Liver (tissue), 9 donors: ENCODE measurements around the gene BLACAT1. TPM values are rescaled to one million over a fixed set of nuclear protein-coding genes. Genes with fewer than 3 reads are reported as not detected.

Experiments
- DNase-seq: peaks from one replicate; pipeline ENCODE4 v3.0.0-alpha.2; 2017; ENCODE audit warnings: low spot score
- H3K27ac ChIP-seq, 2 donors: one replicate each; pipeline ENCODE4 v1.7.0; 2013; ENCODE audit warnings: inconsistent platforms in 2 of 2, low read length in 2 of 2, control low read depth in 1 of 2, low read depth in 1 of 2, mild to moderate bottlenecking in 1 of 2
- H3K27me3 ChIP-seq, 4 donors: one replicate each; pipeline versions ENCODE4 v1.6.1 to v1.7.0; 2013; ENCODE audit warnings: low read length in 3 of 4, inconsistent platforms in 1 of 4, mild to moderate bottlenecking in 1 of 4, moderate library complexity in 1 of 4; ENCODE audit not compliant: control insufficient read depth in 4 of 4, insufficient read depth in 4 of 4
- H3K36me3 ChIP-seq, 4 donors: one replicate each; pipeline versions ENCODE4 v1.6.1 to v1.7.0; 2013; ENCODE audit warnings: low read length in 3 of 4, mild to moderate bottlenecking in 3 of 4, low read depth in 1 of 4, moderate library complexity in 1 of 4; ENCODE audit not compliant: control insufficient read depth in 4 of 4, insufficient read depth in 3 of 4
- H3K4me1 ChIP-seq, 4 donors: one replicate each; pipeline versions ENCODE4 v1.6.1 to v1.7.0; 2013; ENCODE audit warnings: low read length in 3 of 4, mild to moderate bottlenecking in 3 of 4, moderate library complexity in 1 of 4; ENCODE audit not compliant: control insufficient read depth in 4 of 4, insufficient read depth in 4 of 4
- H3K4me3 ChIP-seq, 3 donors: one replicate each; pipeline versions ENCODE4 v1.6.1 to v1.7.0; 2013; ENCODE audit warnings: low read length in 3 of 3, control low read depth in 1 of 3, low read depth in 1 of 3, mild to moderate bottlenecking in 1 of 3
- H3K9ac ChIP-seq, 2 donors: one replicate each; pipeline ENCODE4 v1.7.0; 2013; ENCODE audit warnings: low read length in 2 of 2, mild to moderate bottlenecking in 2 of 2, moderate library complexity in 2 of 2, control low read depth in 1 of 2, low read depth in 1 of 2
- H3K9me3 ChIP-seq, 4 donors: one replicate each; pipeline versions ENCODE4 v1.6.1 to v1.7.0; 2013; ENCODE audit warnings: low read length in 3 of 4; ENCODE audit not compliant: control insufficient read depth in 4 of 4
- ATF3 ChIP-seq: IDR thresholded peaks from 2 replicates; pipeline ENCODE4 v1.6.1; 2016; ENCODE audit warnings: antibody characterized with exemption
- CTCF ChIP-seq: fragments of 150-350 bp; IDR thresholded peaks from 2 replicates; pipeline ENCODE4 v1.5.1; 2017; ENCODE audit warnings: improper control_type of control experiment, low read depth, low read length; ENCODE audit not compliant: missing input control
- EGR1 ChIP-seq, 2 donors: IDR thresholded peaks; 2 replicates each; pipeline ENCODE4 v1.6.1; 2016 to 2018; ENCODE audit warnings: antibody characterized with exemption in 2 of 2, low read depth in 2 of 2
- FOXA1 ChIP-seq: IDR thresholded peaks from 2 replicates; pipeline ENCODE4 v1.6.1; 2016; ENCODE audit warnings: antibody characterized with exemption
- FOXA2 ChIP-seq: IDR thresholded peaks from 2 replicates; pipeline ENCODE4 v1.6.1; 2016; ENCODE audit warnings: antibody characterized with exemption
- GABPA ChIP-seq, 2 donors: IDR thresholded peaks in 1 of 2; conservative IDR thresholded peaks in 1 of 2; 2 replicates each; pipeline ENCODE4 v1.6.1; 2016; ENCODE audit warnings: antibody characterized with exemption in 2 of 2, mild to moderate bottlenecking in 1 of 2, moderate library complexity in 1 of 2
- HNF4A ChIP-seq, 2 donors: conservative IDR thresholded peaks; 2 replicates each; pipeline ENCODE4 v1.6.1; 2016; ENCODE audit warnings: antibody characterized with exemption in 2 of 2, mild to moderate bottlenecking in 2 of 2
- HNF4G ChIP-seq: IDR thresholded peaks from 2 replicates; pipeline ENCODE4 v1.6.1; 2016; ENCODE audit warnings: antibody characterized with exemption
- JUND ChIP-seq, 2 donors: IDR thresholded peaks; 2 replicates each; pipeline ENCODE4 v1.6.1; 2016; ENCODE audit warnings: antibody characterized with exemption in 2 of 2
- MAX ChIP-seq: IDR thresholded peaks from 2 replicates; pipeline ENCODE4 v1.6.1; 2016; ENCODE audit warnings: antibody characterized with exemption
- NR2F2 ChIP-seq: IDR thresholded peaks from 2 replicates; pipeline ENCODE4 v1.6.1; 2016; ENCODE audit warnings: antibody characterized with exemption
- REST ChIP-seq: IDR thresholded peaks from 2 replicates; pipeline ENCODE4 v1.6.1; 2016; ENCODE audit warnings: antibody characterized with exemption, mild to moderate bottlenecking
- RXRA ChIP-seq, 2 donors: IDR thresholded peaks; 2 replicates each; pipeline ENCODE4 v1.6.1; 2017 to 2018; ENCODE audit warnings: antibody characterized with exemption in 2 of 2, mild to moderate bottlenecking in 1 of 2
- SP1 ChIP-seq: IDR thresholded peaks from 2 replicates; pipeline ENCODE4 v1.6.1; 2018; ENCODE audit warnings: antibody characterized with exemption, mild to moderate bottlenecking
- TAF1 ChIP-seq: conservative IDR thresholded peaks from 2 replicates; pipeline ENCODE4 v1.6.1; 2016; ENCODE audit warnings: antibody characterized with exemption, mild to moderate bottlenecking
- YY1 ChIP-seq: IDR thresholded peaks from 2 replicates; pipeline ENCODE4 v1.6.1; 2016; ENCODE audit warnings: antibody characterized with exemption, mild to moderate bottlenecking
- ZBTB33 ChIP-seq: IDR thresholded peaks from 2 replicates; pipeline ENCODE4 v1.6.1; 2016; ENCODE audit warnings: antibody characterized with exemption
- WGBS: extraction: QIAGEN DNeasy Blood & Tissue Kit; methylation state at CpG from one replicate; pipeline ENCODE4 v1.1.7; 2013; 5-methylcytosine and 5-hydroxymethylcytosine counted together
- polyA plus RNA-seq, 2 donors: library from polyadenylated mRNA; stranded (reverse) in 1 of 2; unstranded in 1 of 2; fragments of 200-250 nt in 1 of 2; fragments of >200 nt in 1 of 2; fragmentation: Nextera tagmentation in 1 of 2; extraction: Ambion mirVana in 1 of 2; gene quantifications; one replicate each; pipeline versions ENCODE4 v1.2.1 to v1.2.3, GENCODE V29; 2013 to 2015
- total RNA-seq, 2 donors: library from RNA; depleted of rRNA; stranded (reverse); fragments of >200 nt; gene quantifications; one replicate each; pipeline ENCODE4 v1.2.3, GENCODE V29; 2014
- donor health status: healthy.
- donor health status: healthy.
- donor health status: healthy.
- donor health status: healthy.
- donor health status: healthy.

Gene BLACAT1
- total and polyA plus RNA-seq, 4 donors: not detected

- H3K9me3 ChIP-seq: no peaks in the 10 kb centered on the region
- H3K36me3 ChIP-seq: no peaks in the 10 kb centered on the region
- no peak overlapping the region for H3K27ac ChIP-seq
- no peak for TF ChIP-seq CTCF
- no peak for TF ChIP-seq GABPA (IDR thresholded peaks at IDR 0.05 in 1 of 2, conservative IDR thresholded peaks at IDR 0.05 in 1 of 2)
- TF ChIP-seq ZBTB33: no peak
- TF ChIP-seq REST: no peak
- no peak for TF ChIP-seq FOXA1
- TF ChIP-seq JUND (IDR thresholded peaks at IDR 0.05): no peak
- no peak for TF ChIP-seq TAF1
- no peak for TF ChIP-seq NR2F2
- TF ChIP-seq FOXA2: no peak
- TF ChIP-seq YY1: no peak
- TF ChIP-seq RXRA (IDR thresholded peaks at IDR 0.05): no peak
- no peak for TF ChIP-seq HNF4G
- no peak for TF ChIP-seq MAX
- no peak for TF ChIP-seq SP1
- no peak for TF ChIP-seq EGR1 (IDR thresholded peaks at IDR 0.05; ENCODE audit: low read depth in 2 of 2)
- no peak for TF ChIP-seq ATF3
- TF ChIP-seq HNF4A (conservative IDR thresholded peaks at IDR 0.05): no peak
- peaks cover 7 to 12% (median 8%) of the 10 kb centered on the region in 4 donors for H3K27me3 ChIP-seq
- WGBS: 57% methylated on average over 4 of the region's 4 CpGs
- no peaks in the 10 kb centered on the region for H3K4me1 ChIP-seq
- no peak overlapping the region for H3K9ac ChIP-seq
- DNase-seq: no peak
- no peak overlapping the region for H3K4me3 ChIP-seq
Observed at GRCh38 chr1:205450448-205450847, 5.4 kb downstream of the BLACAT1 start.
